ENCODE measurements around the gene GRAMD1B.

GRAMD1B gene

GRCh38 chr11:123556633-123557032, 126.6 kb downstream of the GRAMD1B start:
- no peak overlapping the region for H3K4me3 ChIP-seq (ENCODE audit: low read depth in 1 of 2, low read length in 1 of 2)
- H3K9me3 ChIP-seq, result no peaks in the 10 kb centered on the region
- no peak overlapping the region for H3K27ac ChIP-seq
- no peaks in the 10 kb centered on the region for H3K27me3 ChIP-seq
- H3K4me1 ChIP-seq (ENCODE audit: control insufficient read depth in 1 of 2, insufficient read depth in 1 of 2, low read depth in 1 of 2, low read length in 1 of 2), result peaks cover 0 to 7% of the 10 kb centered on the region in 2 experiments
- TF ChIP-seq CTCF (IDR thresholded peaks at IDR 0.05), result no peak
- H3K36me3 ChIP-seq, result no peaks in the 10 kb centered on the region

DNA sequence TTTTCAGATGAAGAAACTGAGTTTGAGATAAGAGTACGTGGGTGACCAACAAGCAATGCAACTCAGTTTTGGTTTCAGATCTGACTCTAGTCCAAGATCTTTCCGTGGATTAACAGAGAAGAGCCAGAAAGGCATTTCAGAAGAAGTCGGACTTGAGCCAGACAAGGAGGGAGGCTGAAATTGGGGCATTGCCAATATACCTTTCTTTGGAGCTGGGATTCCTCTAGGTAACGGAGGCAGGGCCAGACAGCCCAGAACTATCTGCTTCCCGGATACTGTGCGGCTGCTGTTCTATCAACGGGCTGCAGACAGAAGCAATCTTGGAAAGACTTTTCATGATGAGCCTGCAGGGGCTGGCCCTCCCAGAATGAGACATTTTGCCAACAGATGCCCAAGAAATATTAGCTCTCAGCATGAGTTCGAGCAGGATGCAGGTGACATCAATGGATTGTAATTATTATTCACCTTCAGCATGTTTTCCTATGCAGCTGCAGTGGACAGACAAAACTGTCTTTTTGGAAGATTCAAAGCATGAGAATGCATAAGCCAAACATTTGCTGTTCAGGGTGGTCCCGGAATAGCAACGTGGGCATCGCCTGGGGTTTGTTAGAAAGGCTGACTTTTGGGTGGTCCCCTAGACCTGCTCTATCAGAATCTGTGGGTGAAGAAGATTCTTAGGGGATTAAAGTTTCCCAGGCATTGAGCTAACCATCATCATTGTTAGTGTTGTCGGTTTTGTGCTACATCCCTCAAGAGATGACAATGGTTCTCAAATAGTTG, 128.7 kb downstream of the GRAMD1B start:
- no peak for TF ChIP-seq CTCF (IDR thresholded peaks at IDR 0.05)
- Histone ChIP-seq H3K27me3 (no peaks in the 10 kb centered on the region), H3K27ac (no peak overlapping the region), H3K9me3 (no peaks in the 10 kb centered on the region), H3K4me1 (ENCODE audit: control insufficient read depth in 1 of 2, insufficient read depth in 1 of 2, low read depth in 1 of 2, low read length in 1 of 2) (peaks cover 0 to 7% of the 10 kb centered on the region in 2 experiments), H3K36me3 (no peaks in the 10 kb centered on the region), H3K4me3 (ENCODE audit: low read depth in 1 of 2, low read length in 1 of 2) (no peak overlapping the region)

DNA sequence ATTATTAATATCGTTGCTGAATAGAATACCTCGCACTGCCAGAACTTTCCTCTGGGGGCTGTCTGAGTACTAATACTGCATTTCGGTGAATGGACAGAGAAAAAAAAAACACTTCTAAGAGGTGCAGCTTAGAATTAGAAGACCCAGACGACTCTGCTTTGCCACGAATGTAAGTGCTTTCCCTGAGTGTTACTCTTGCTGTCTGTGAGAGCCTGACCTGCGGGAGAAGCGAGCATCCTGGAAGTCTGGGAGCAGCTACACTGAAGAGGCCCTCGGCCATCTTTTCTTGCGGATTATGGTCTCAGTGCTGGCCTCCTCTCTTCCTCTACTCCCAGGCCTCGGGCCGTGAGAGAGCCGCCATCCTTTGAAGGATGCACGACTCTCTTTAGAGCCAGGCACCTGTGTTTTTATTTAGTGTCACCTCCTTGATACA, 129.5 kb downstream of the GRAMD1B start:
- no peak for TF ChIP-seq CTCF (IDR thresholded peaks at IDR 0.05)
- H3K27ac ChIP-seq, result no peak overlapping the region
- H3K9me3 ChIP-seq, result no peaks in the 10 kb centered on the region
- no peaks in the 10 kb centered on the region for H3K36me3 ChIP-seq
- H3K4me1 ChIP-seq (ENCODE audit: control insufficient read depth in 1 of 2, insufficient read depth in 1 of 2, low read depth in 1 of 2, low read length in 1 of 2), result peaks cover 3 to 14% of the 10 kb centered on the region in 2 experiments
- no peaks in the 10 kb centered on the region for H3K27me3 ChIP-seq
- no peak overlapping the region for H3K4me3 ChIP-seq (ENCODE audit: low read depth in 1 of 2, low read length in 1 of 2)

- Histone ChIP-seq H3K27me3 (no peaks in the 10 kb centered on the region), H3K9me3 (no peaks in the 10 kb centered on the region), H3K4me3 (ENCODE audit: low read depth in 1 of 2, low read length in 1 of 2) (peak overlapping the region in 1 of 2 experiments; percentile 31), H3K27ac (no peak overlapping the region), H3K4me1 (ENCODE audit: control insufficient read depth in 1 of 2, insufficient read depth in 1 of 2, low read depth in 1 of 2, low read length in 1 of 2) (peaks cover 6 to 16% of the 10 kb centered on the region in 2 experiments), H3K36me3 (no peaks in the 10 kb centered on the region)
- no peak for TF ChIP-seq CTCF (IDR thresholded peaks at IDR 0.05)
Measured at GRCh38 chr11:123560006-123560405, 129.9 kb downstream of the GRAMD1B start.

DNA sequence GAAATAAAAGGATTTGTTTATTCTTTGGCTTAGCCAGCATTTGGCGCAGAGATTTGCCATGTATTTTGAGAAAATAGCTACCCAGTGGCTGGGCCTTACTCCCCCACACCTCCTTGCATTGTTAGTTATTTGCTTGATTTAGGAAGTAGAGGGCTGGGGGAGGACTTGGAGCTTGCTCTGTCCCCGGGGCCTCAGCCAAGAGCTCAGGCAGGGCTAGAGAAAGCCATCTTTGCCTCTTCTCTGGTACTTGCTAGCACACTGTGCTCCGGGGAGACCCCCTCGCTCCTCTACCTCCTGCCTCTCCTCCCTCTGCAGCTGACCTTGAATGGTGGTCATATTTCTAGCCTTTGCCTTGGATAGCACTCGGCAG, 131.3 kb downstream of the GRAMD1B start:
- TF ChIP-seq CTCF (IDR thresholded peaks at IDR 0.05), result no peak
- Histone ChIP-seq H3K4me3 (ENCODE audit: low read depth in 1 of 2, low read length in 1 of 2) (no peak overlapping the region), H3K36me3 (no peaks in the 10 kb centered on the region), H3K27ac (no peak overlapping the region), H3K9me3 (no peaks in the 10 kb centered on the region), H3K4me1 (ENCODE audit: control insufficient read depth in 1 of 2, insufficient read depth in 1 of 2, low read depth in 1 of 2, low read length in 1 of 2) (peaks cover 6 to 23% of the 10 kb centered on the region in 2 experiments), H3K27me3 (no peaks in the 10 kb centered on the region)

All from neutrophil (primary cell).